ENCODE data around the gene CUEDC1. TPM values are rescaled to one million over a fixed set of nuclear protein-coding genes. Genes with fewer than 3 reads are reported as not detected.

The CUEDC1 gene
- total and polyA plus RNA-seq, 2 of the 13 experiments (the other 11 are each of a cell fraction or from before 2014, with no cell fraction given) = 7.4 to 12.9 TPM

- peak; percentile 71 for TF ChIP-seq UBTF (CRISPR knock-in tag; IDR thresholded peaks at IDR 0.05)
- TF ChIP-seq RXRA (CRISPR knock-in tag; IDR thresholded peaks at IDR 0.05) = peak; percentile 37; the same call in 1 of the 2 replicates
- TF ChIP-seq ZNF318 (CRISPR knock-in tag; IDR thresholded peaks at IDR 0.05) = 0 out of 2 replicates have a peak, but pooled peaks have one; percentile 25
- peak; percentile 64 for TF ChIP-seq CEBPG (CRISPR knock-in tag; IDR thresholded peaks at IDR 0.05)
- TF ChIP-seq ZBTB20 (CRISPR knock-in tag; IDR thresholded peaks at IDR 0.05; ENCODE audit: borderline replicate concordance, low read depth) = 0 out of 2 replicates have a peak, but pooled peaks have one; percentile 11
- peak; percentile 78; the same call in 1 of the 2 replicates for TF ChIP-seq ZNF501 (CRISPR knock-in tag; IDR thresholded peaks at IDR 0.05)
- 0 out of 2 replicates have a peak, but pooled peaks have one; percentile 70 for TF ChIP-seq ZNF121 (CRISPR knock-in tag; IDR thresholded peaks at IDR 0.05)
- TF ChIP-seq SNAPC2 (CRISPR knock-in tag; IDR thresholded peaks at IDR 0.05) = peak; percentile 1; the same call in 1 of the 2 replicates
- TF ChIP-seq ZNF530 (CRISPR knock-in tag; IDR thresholded peaks at IDR 0.05; ENCODE audit: low read depth) = no peak
- no peak; the same call in 1 of the 2 replicates for TF ChIP-seq PHF21A (CRISPR knock-in tag; IDR thresholded peaks at IDR 0.05)
- TF ChIP-seq ZNF547 (CRISPR knock-in tag; IDR thresholded peaks at IDR 0.05) = peak; percentile 42; the same call in 1 of the 2 replicates
- peak; percentile 88 for TF ChIP-seq ZNF687 (CRISPR knock-in tag; IDR thresholded peaks at IDR 0.05)
- TF ChIP-seq ZBTB7A (CRISPR knock-in tag; IDR thresholded peaks at IDR 0.05) = peak; percentile 77; the same call in 1 of the 2 replicates
Measured at GRCh38 chr17:57935833-57936807, 19.1 kb downstream of the CUEDC1 start (continued).

Data from HepG2 (cell line).